Limb (tissue), 2 donors: ENCODE data around the gene SENP8.
A peak's percentile ranks its signal among the peaks of the same experiment; 100 is the strongest.
"Not testable (repeated sequence)": the region's sequence is repeated elsewhere in the genome, so short reads cannot be mapped to it uniquely, and the experiment has no call there.

ENCODE experiments used
- DNase-seq, 2 donors: peaks; one replicate each; pipeline ENCODE4 v3.0.0-alpha.2; 2016; ENCODE audit errors: extremely low spot score in 2 of 2

SENP8 gene

DNA sequence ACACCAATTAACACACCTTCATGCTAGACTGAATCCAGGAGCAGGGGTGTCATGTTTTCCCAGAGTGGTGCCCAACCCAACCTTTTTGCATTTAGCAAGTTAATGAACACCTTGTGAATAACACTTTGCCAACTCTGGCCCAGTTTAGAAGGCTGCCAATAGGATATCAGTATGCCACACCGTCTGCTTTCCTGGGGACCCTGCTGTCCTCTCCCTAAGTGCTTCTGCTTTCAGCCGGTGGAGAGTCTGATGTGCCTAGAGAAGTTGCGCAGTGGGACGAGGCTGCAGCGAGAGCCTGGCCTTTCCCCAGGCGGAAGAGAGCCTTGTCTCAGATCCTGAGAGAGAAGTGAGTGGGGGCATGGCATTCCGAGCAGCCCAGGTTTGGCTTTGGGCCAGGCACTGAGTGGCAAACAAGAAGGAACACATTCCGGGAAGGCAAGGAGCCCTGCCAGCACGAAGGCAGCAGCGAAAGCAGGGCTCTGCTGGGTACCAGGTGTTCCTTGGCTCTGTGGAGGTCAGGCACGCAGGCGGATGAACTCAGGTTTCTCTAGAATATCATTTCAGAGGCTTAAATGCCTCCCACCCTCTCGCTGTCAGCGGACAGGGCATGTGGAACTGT is 36.9 kb downstream of the SENP8 start:
- DNase-seq, result peak; percentile 32 to 83

DNA sequence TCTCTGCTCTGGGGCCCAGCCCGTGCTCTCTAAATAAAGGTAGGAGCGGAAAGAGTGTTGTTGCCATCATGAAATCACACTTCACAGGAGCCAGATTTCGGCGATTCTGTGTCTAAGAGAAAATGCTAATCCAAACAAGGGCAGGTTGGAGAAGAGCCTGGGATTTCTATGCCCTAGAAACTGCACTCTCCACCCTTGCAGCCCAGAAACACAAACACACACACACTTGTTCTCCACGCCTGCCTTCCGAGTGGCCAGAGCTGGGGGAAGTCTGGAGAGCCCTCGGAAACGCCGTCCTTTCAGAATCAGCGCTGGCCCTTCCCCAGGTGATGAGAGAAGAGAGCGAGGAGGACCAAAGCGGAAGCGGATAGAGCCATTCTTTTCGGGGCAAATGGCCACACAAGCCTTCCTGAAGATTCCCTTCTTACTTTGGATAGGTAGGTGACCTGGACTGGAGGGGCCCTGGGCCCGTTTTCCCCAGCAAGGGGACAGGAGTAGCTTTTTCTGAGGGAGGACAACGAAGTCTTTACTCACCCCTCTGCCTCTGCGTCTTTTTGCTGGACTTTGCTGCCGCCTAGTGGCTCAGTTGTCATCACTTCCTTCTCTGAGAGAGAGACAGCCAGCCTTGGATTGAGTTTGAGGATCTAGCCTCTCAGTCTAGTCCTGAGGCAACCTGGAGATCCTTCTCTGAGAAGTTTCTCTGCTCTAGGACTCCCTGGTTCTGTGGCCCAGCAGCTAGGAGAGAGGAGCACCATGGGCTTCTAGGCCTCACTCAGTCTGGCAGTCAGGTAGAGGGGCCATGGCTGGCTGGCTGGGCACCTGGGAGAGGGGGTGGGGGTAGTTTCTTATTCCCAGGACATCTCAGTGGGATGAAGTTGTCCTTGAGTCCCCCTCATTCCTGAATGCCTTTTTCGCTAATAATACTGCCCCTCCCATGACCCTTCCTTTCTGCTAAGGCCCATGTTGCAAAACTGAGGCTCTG is 37.7 kb downstream of the SENP8 start:
- peak; percentile 92 to 93 for DNase-seq

DNA sequence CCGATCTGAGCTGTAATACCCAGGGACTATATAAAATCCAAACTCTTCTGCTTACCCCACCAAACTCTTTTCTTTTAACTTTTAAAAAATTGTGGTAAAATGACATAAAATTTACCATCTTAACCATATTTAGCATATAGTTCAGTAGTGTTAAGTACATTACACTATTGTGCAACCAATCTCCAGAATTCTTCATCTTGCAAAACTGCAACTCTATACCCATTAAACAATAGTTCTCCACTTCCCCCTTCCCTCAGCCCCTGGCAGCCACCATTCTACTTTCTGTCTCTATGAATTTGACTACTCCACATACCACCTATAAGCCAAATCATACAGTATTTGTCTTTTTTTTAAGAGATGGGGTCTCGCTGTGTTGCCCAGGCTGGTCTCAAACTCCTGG is 38.7 kb downstream of the SENP8 start:
- DNase-seq, result no peak

DNA sequence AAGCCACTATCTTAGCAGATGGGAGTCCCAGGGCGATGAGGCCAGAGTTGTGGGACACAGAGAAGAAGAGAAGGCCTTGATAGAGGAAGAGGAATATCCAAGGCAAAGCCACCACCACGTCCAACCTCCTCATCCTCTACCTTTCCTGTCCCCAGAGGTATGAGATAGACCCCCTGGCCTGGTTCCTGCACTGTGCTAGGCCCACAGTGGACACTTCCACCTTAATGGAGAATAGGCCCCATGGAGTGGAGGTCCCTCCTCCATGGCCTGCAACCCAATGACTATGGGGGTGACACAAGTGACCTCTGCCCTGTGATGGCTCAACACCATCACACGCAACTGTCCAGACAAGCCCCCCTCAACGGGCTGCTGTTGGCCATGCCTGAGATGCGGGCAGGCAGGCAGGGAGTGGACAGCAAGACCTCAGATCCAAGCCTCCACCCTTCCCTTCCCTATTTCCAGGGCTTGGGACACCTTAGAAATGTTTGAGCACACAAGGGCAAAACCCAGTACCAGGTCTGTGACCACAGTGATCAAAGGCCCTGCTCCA is 42.6 kb downstream of the SENP8 start:
- no peak for DNase-seq

DNA sequence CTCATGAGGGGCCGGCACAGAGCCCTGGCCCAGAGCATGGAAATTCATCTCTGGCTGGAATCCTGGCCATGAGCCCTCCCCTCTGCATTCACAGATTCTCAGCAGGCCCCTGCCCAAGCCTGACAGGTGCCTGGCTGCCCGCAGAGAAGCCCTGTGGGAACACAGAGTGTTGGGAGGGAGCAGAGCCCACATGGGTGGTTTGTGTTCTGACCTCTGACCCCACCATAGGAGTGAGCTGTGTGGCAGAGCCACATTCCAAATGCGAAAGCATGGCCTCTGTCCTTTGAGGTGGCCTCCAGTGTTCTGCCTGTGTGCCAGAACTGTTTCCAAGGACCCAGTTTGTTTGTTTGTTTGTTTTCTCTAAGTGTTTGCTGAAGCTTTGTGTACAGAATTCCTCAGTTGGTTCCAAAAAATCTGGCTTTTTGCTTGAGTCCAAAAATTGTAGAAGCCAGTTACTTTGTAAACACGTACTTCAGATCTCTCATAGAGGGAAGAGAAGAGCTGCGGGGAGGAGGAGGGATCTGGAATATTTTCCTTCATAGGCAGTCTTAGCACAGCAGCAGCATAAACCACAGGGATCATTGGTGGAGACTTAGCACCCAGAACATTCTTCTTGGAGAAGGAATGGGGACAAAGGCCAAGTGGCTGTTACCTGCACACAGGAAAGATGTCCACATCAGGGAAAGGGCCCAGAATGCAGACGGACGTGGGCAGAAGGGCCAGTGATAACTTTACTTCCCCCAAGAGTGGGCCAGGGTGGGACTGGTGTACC is 43.3 kb downstream of the SENP8 start:
- no peak for DNase-seq

DNA sequence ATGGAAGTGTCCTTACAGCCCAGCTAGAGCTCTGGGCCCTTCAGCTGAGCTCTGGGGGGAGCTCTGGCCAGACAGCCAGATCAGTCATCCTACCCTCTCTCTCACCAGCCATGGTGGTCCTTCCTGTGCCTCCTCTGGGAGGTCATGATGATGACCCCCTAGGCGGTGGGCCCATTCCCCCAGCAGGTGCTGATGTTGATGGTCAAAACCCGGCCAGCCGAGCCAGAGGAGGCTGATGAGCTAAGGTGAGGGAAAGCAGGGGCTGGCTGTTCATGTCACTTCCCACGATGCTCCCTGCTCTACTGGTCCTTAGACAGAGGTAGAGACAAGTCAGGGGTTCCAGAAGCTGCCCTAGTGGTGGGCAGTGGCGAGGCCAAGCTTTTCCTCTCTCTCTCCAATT is 44.4 kb downstream of the SENP8 start:
- no peak for DNase-seq

DNA sequence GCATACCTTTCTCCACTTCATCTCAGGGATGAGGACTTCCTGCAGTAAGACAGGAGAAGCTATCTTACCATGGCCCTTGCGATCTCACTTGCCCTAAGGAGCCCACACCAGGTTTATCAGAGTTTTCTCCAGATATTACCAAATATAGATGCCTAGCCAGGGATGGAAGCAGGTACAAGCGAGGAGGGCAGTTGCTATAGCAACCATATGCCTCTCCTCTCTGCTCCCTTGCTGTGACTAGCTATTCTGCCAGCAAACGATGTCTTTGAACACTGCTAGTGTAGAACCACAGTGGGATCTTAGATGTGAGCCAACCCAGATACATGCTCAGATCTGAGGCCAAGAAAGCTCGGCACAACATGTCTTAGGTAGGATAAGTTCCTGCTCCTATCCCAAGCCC is 45.5 kb downstream of the SENP8 start:
- no peak for DNase-seq

DNA sequence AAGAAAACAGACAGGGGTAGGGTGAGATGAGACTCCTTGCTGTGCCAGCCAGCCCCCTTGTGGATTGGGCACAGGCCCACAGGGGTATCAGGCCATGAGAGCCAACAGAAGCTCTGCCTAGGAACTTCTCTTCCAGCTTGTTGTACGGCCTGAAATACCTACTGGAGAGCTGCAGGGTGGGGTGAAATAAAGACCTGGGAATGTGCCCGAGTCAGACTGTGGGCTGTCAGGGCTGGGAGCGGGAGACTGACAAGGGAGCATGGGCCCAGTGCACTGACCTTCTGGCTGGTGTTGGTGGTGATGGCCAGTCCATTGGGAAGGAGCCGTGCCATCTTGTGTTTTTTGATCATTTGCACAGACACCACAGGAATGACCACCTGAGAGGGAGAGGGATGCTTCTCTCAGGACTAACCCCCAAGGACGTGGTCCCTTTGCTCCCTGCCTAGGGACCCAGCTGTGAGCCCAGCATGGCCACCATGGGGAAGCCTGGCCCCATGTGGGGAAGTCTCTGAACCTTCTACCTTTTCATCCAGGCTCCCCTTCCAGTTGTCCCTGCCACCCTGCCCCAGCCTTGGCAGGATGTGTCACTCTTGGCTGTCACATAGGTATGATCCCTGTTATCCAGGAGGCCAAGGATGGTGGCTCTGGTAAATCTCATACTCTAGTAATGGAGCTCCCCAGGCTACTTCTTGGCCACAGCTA is 48.7 kb downstream of the SENP8 start:
- no peak for DNase-seq

DNA sequence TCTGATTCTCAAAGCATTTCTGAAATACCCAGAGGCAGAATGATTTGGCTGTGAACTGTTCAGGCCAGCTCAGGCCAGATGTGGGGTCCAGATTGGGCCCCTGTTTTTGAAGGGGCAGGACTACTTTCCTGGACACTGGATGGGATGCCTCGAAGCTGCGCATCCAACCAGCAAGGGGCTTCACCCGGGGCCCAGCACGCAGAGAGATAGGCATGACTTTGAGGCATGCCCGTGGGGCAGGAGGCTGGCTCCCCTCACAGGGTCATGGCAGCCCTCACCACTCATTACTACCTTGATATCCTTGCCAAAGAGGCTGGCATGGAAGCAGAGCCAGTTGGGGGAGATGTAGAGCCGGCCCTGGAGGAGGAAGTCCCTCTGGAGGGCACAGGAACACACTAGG is 49.2 kb downstream of the SENP8 start:
- DNase-seq, result no peak

DNA sequence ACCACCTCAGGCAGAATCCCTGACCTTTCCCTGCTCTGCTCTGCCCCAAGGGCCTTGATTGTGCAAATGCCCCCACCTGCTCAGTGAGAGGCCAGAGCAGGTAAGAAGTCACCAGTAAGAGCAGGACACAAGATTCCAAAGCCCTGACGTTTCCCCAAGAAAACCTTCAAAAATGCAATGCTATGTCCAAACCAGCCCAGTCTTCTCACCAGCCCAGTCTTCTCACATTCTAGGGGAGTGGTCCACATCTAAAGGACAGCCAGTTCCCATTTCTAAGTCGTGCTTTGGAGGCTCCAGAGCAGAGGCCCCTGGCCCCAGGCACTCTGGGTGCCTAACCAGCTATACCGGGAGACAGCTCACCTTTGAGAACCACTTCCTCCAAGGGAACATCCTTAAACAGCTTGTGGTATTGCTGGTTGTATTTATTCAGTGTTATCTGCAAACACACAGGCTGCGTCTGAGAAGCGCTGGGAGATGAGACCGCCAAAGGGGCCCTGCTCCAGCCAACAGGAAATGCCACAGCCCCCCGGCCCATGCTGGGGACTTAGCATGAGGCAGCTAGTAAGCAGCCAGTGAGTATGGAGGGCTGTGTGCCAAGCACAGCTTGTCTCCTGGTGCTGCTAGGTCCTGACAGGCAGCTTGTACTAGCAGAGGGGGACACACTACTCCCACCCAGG is 50.1 kb downstream of the SENP8 start:
- DNase-seq, result peak in 1 of 2 donors; percentile 29

DNA sequence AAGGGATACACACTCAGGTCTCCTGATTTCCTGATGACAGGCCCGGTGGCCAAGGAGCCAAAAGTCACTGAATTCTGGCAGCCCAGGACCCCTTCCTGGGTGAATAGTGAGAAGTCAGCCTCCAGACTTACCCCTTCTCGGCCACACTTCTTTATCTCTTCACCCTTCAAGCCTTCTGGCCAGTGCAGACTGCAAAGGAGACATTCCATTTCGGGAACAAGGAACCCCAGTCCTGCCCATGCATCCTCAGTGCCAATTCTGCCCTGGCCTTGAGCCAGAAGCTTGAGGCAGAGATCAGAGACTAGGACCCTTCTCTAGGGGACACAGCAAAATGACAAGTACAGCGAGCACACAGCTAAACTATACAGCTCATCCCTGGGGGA is 50.6 kb downstream of the SENP8 start:
- no peak for DNase-seq

DNA sequence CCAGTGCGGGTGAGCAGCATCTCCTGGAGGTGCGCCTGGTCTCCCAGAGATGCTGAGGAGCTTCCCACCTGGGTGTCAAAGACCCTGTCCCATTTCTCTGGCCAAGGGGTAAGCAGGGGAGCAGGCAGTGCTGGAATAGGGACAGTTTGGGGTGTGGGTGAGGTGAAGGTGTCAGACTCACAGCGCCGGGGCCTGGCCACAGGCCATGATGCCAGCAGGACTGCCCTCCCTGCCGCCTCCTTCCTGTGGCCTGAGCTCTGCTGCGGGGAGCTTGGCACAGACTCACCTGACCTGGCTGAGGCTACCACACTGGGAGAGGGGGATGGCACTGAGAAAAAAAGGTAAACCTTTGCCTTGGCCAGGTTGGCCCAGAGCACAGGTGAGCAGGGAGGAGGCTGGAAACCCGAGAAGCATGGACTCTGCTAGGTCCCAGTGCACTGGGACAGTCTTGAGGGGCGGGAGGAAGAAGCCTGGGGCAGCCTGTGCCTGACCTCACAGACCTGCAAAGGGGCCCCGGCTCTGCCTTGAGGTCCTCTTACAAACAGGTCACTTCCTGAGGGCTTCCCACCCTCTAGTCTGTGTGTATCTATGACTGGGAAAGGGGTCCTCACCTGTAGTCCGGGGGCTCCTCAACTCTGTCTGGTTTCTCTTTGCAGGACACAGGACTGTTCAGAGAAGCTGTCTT is 51.2 kb downstream of the SENP8 start:
- DNase-seq, result no peak

DNA sequence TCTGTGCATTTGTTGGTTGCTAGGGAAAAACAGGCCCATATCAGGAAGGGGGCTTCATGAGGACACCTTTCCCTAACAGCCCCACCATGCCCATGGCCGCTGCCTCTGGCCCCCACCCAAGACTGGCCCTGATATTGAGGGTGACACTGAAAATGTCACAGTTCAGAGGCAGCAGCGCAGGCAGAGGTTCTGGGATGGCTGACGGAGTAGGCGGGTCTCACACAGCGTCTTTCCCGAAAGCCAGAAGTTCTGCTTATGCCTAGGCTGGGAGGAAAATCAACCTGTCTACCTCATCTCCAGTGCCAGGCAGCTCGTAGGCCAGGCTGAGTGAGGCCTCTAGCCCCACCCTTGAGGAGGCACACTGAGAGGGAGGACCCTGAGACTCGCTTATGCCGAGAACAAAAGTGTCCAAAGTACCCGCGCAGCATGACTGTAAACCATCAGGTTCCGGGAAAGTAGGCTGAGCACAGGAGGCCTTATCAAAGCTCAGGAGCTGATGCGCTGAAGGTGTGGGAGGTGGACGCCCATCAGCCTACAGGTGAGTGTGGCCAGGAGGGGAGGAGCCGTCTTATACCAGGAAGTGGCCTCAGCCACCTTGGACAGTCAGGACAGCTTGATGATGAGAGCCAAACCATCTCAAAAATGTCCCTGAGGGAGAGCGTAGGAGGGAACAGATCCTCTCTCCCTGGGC is 51.9 kb downstream of the SENP8 start:
- no peak for DNase-seq

DNA sequence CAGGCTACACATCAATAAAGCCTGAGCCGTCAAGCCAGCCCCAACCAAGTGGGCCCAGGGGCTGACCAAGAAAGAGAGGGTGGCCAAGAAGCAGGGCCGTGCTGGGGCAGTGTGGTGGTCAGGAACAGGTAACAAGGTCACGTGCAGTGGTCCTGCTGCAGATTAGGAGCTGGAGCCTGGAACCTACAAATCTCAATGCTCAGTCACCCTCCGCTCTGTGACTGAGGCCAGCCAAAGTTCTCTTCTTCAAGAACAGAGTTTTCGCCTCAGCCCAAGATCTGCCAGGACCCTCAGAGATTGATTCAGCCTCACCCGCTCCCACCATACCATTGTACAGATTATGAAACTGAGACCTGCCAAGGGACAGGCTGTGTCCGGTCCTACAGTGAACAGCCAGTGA is 52.5 kb downstream of the SENP8 start:
- no peak for DNase-seq

DNA sequence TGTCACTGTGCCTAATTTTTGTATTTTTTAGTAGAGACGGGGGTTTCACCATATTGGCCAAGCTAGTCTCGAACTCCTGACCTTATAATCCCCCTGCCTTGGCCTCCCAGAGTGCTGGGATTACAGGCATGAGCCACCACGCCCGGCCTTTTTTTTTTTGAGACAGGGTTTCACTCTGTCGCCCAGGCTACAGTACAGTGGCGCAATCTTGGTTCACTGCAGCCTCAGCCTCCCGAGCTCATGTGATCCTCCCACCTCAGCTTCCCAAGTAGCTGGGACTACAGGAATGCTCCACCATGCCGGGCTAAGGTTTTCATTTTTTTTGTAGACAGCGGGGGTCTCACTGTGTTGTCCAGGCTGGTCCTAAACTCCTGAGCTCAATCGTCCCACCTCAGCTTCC is 53.8 kb downstream of the SENP8 start:
- not testable (repeated sequence) for DNase-seq

DNA sequence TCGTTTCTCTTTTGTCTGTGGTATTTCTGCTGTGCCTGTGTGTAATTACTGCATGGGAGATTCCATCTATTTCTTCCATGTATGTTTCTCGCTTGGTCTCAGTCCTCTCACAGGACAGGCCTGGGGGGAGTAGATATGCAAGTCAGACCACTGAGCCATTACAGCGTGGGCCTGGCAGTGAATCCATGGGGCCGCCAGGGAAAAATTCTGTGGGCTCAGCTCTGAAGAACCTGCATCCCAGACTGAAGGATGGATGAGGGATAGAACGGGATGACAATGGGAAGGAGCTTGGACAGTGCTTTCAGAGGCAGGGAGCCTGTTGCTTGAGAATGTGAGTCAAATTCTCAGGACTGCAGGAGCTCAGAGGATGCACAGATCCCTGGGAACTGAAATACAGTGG is 54.6 kb downstream of the SENP8 start:
- DNase-seq, result no peak

DNA sequence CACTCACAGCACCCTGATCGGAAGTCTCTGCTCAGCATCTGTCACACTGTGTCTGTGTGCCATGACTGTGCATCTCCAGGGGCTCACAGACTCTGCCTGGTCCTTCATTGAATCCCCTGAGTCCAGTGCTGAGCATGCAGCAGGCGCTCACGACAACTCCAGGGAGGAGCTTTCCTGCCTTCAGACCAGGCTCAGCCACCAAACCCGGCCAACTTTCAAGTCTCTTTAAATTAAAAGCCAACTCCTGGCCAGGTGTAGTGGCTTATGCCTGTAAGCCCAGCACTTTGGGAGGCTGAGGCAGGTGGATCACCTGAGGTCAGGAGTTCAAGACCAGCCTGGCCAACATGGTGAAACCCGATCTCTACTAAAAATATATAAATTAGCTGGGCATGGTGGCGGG is 55.2 kb downstream of the SENP8 start:
- DNase-seq, result no peak

DNA sequence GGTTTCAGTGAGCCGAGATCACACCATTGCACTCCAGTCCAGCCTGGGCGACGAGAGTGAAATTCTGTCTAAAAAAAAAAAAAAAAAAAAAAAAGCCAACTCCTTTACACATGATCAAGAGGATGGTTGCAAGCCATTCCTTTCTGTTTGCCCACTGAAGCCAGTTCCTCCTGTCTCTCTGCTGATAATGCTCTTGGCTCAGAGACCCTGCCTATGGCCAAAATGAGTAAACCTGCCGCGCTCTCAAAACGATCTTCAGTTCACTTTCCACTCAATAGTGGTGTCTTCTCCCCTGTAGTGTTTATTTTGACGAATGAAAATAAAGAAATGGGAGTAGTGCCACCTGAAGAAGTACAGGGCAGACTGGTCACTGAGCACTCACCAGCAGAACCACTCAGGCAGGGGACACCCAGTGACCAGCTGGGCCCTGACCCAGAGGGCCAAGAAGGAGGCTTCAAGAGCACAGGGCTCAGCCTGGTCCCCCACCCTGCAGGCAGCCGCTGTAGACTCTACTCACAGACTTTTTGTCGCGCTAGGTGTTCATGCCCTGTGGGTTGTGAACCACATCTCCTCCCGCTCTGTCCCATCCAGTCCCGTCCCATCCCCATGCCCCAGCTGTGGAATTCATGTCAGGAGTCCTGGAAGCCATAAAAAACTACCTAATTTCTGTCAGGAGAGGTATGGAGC is 55.8 kb downstream of the SENP8 start:
- no peak for DNase-seq
